GM19023 (cell line): ENCODE measurements around the gene LOXL4.

Source experiments
- ATAC-seq: cut with Tn5 transposase; IDR thresholded peaks from one replicate; pipeline ENCODE4 v1.9.1; 2021; ENCODE audit warnings: mild to moderate bottlenecking, moderate library complexity; ENCODE audit not compliant: unreplicated experiment

The LOXL4 gene

GRCh38 chr10:98267894-98268693 lies at the start of gene LOXL4:
Gene LOXL4 (minus strand): TSS chr10:98268194. CDS start chr10:98263019, 5,175 bp downstream.
- ATAC-seq, result no peak

GRCh38 chr10:98316661-98317060 lies 48.7 kb upstream of the LOXL4 start:
- no peak for ATAC-seq

DNA sequence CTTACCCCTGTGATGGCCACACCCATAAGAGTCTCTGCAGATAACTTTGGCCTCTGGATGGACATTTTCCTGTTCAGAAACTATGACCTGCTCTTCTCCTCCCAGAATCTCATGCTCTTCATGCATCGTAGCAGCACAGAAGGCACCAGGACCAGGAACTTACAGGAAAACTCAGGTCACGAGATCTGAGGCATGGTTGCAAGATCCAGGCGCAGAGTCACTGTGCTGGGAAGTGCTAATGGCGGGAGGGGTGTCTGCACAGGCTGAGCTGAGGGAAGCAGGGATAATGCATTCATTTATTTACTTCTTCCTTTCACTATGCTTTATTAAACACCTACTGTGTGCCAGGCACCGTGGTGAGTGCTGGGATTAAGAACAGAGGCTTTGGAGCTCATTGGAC lies 48.2 kb upstream of the LOXL4 start:
- ATAC-seq, result no peak

DNA sequence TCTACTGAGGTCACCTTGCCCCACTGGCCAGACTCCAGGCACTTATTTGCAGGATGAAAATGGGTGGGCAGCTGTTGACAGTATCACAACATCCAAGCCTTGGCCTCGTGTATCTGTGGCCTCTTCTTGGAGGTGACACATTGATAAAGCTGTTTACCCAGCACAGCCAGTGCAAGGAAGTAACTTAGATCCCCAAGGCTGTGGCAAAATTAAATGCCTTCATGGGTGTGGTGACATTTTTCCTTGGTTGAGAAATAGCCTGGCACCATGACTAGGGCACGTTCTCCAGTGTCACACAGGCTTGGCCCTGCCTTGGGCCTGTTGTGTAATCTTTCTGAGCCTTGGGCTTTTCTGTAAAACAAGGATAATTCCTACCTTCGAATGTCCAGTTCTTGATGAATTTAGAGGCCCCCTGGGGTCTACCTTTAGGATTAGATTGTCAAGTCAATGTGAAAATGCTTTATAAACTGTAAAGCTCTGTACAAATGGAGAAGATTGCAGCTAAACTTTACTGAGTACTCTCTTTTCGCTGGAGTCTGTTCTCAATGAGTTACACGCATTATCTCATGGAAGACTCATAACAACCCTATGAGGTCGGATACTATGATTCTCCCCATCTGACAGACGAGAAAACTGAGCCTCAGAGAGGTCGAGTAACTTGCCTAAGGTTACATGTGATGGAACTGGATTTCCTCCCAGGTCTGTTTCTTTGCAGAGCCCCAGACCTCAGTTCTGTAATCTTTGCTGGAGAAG lies 46.7 kb upstream of the LOXL4 start:
- ATAC-seq, result no peak

- ATAC-seq, result no peak
These were observed 45.6 kb upstream of the LOXL4 start for GRCh38 chr10:98313598-98313997.

DNA sequence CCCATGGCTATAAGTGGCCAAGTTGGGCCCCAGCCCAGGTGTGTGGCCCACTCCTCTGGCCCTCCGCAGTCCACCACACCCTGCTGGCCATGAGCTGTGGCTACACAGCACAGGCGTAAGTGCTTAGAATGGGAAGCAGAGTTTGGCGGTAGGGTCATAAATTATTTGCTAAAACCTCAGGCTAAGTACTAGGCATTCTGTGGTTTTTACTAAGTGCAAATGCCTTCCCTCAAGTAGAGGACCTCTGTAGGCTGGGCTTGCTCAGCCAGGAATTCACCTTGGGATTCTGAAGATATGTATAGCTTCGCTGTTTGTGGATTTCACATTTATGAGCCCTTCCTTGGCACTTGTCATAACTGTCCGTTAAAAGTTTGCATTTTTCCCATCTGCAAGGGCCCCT lies 44.8 kb upstream of the LOXL4 start:
- no peak for ATAC-seq

DNA sequence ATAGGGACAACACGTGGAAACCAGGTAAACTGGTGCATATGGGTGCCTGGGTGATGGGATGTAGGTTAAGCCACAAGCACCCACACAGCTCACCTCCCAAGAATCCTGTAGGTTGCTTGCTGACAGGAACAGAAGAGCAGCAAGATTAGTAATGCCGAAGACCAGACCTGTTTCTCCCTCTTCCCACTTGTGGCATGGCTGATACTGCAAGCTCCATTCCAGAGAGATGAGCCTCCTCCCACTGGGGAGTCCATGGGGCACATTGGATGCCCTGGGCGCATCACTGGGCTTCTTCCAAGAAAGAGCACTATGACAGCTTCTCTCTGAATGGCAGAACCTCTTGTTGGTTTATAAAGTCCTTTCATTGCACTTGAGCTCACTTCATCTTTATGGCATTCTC lies 44.4 kb upstream of the LOXL4 start:
- no peak for ATAC-seq

DNA sequence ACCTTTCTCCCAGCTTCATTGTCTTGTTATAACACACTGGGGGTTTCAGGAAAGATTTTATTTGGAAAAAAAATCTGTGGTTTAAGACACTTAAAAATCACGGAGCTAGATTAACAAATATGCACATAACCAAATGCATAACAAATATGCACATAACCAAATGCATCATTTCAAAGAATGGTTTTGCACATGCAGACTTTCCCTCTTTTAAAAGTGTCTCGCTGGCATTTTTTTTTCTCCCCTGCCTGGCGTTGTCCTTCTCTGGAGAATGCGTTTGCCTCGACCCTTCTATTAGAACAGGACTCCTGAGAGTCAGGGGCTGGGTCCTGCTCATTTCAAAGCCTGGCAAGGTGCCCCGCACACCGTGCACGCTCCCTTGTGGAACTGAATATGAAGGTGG lies 42.7 kb upstream of the LOXL4 start:
- no peak for ATAC-seq

- no peak for ATAC-seq
These were observed 41.7 kb upstream of the LOXL4 start for GRCh38 chr10:98309366-98310355.

DNA sequence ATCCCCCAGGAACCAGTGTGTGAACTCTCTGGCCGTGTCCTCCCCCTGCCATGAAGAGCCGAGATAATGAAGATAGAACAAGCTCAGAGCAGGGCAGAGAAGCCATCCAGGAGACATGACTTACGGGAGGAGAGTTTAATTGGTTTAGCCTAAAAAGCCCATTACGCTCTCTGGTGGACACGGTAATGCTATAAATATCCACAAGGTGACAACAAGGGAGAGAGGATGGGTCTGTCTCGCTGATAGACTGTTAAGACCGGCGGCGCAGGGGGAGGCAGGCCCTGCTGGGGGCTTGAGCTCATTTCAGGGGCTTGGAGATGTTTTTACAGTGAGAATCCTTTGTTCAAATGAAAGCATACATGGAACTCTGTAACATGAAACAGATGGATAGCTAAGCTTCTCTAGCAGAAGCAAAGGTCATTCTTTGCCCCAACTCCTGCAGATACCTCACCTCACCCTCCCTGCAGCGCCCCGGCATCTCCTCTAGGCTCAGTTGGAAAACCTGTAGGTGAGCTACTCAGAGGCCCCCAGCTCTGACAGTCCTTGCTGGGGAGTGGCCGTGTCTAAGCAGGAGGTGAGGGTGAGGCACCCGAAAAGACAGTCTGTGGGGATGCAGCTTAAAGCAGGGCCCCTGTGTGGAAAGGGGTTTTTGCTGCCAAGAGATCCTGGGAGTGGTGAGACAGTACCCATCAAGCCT lies 40.8 kb upstream of the LOXL4 start:
- ATAC-seq, result no peak

GRCh38 chr10:98307916-98308541 lies 40.0 kb upstream of the LOXL4 start:
- no peak for ATAC-seq

DNA sequence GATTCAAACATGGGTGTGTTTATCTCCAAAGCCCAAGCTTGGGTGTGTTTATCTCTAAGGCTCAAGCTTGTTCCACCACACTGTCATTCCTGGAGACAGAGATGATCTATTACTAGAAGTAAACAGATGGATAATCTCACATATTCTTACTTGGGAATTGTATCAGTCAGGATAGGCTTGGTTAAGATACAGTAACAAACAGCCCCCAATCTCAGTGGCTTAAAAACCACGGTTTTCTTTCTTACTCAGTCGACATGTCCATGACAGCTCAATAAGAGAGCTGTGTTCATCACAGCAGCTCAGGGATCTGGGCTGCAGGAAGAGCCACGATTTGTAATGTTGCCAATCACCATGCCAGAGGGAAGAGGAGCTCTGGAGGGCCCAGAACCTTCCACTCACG lies 38.5 kb upstream of the LOXL4 start:
- ATAC-seq, result no peak

DNA sequence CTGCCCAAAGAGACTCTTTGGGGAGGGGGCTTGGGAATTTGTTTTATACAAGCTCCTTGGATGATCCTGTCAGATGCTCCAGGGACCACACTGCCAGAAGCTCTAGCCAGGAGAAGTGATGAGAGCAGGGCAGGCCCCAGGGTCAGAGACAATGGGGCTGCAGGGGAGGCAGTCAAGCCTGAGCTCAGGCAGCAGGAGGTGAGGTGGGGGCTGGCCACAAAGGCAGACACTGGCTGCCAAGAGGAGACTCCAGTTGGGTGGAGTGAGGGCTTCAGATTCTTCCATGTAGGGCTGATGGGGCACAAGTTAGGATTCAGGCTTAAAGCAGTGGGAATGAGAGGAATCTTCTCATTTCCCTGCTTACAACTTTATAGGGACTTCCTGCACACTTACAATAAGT lies 35.6 kb upstream of the LOXL4 start:
- ATAC-seq, result no peak

DNA sequence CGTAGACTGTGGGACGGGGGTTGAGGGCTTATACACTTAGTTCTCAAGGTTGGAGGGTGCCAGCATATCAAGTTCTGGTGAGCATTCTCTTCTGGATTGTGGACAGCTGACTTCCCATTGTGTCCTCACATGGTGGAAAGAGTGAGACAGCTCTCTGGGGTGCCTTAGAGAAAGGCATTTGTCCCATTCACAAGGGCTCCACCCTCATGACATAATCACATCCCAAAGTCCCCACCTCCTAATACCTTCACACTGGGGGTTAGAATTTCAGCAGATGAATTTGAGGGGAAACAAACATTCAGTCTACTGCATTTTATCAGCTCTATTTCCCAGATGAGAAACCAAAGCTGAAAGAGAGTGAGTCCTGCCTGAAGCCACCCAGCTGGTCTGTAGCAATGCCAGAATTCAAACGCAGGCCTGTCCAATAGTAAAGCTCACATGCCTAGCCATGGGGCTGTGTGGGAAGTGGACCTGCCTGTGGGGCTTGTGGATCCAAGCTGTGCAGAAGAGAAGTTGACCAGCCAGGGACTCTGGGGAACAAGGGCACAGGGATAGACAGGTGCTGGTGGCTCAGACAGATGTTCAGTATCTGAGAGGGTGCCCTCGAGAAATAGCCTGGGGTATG lies 34.9 kb upstream of the LOXL4 start:
- ATAC-seq, result no peak

DNA sequence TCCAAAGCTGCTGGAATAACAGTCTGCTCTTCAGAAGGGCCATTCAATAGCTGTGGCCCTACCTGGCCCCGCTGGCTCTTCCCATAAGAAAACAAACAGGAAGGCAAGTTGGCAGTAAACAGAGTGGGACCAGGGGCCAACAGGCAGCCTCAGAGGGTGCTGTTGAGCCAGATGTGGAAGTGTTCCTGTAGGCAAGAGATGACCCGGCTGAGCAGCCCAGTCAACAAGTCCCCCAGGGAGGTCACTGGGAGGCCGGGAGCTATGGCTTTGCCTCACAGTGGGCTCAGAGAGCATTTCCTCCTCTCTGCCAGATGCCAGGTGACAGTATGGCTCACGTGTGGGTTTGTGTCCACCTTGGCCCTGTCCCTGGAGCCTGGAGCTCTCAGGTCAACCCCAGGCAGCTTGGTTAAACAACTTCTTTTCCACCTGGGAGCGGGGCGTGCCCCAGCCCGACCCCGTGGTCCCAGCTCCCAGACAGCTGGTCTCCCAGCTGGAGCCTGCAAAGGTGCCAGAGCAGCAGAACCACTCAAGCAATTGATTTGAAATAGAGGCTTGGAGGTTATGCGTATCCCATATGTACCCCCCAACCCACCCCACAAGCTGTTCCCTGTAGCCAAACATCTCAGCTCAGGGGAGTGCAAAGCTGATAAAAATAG lies 33.8 kb upstream of the LOXL4 start:
- ATAC-seq, result no peak

- no peak for ATAC-seq
These were observed 32.7 kb upstream of the LOXL4 start for GRCh38 chr10:98300526-98301229.

DNA sequence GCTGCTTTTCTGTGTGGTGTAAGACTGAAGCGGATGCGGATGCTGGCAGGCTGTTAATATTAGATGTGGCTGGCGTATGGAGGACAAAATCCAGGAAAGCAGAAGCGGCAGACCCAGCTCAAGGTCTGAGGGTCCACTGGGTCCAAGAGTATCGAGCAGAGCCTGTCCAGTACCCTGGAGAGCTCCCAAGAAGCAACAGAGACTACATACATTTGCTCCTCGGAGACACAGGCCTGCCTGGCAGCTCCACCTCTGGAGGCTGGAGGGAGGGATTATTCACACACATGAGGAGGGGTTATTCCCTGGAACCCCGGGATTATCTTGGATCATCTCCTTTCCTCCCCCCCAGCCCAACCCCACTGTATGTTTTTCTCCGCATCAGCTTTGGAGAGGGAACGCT lies 31.3 kb upstream of the LOXL4 start:
- no peak for ATAC-seq

GRCh38 chr10:98296524-98296923 lies 28.5 kb upstream of the LOXL4 start:
- no peak for ATAC-seq

DNA sequence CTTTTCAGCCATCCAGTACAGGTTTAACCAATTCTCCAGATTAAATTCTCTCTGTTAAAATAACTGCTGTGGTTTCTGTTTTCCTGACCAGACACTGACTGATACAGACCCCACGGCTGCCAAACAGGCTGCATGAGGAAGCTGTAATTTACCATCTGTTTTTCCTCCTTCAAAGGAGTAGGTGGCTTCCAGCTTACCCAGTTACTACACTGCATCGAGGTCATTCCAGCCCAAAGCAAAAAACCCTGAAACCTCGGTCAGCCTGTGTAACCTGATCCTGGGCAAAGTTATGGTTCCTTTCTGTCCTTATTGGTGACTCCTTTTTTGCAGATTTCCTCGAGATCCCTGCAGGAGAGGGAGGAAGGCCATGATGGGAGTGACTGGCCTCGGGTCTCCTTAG lies 27.9 kb upstream of the LOXL4 start:
- ATAC-seq, result no peak
